HG03520 (cell line): ENCODE results near the gene ATG7.

Experiments
- ATAC-seq: cut with Tn5 transposase; IDR thresholded peaks from one replicate; pipeline ENCODE4 v1.9.1; 2021; ENCODE audit warnings: mild to moderate bottlenecking, moderate library complexity; ENCODE audit not compliant: unreplicated experiment

Gene ATG7, protein sequence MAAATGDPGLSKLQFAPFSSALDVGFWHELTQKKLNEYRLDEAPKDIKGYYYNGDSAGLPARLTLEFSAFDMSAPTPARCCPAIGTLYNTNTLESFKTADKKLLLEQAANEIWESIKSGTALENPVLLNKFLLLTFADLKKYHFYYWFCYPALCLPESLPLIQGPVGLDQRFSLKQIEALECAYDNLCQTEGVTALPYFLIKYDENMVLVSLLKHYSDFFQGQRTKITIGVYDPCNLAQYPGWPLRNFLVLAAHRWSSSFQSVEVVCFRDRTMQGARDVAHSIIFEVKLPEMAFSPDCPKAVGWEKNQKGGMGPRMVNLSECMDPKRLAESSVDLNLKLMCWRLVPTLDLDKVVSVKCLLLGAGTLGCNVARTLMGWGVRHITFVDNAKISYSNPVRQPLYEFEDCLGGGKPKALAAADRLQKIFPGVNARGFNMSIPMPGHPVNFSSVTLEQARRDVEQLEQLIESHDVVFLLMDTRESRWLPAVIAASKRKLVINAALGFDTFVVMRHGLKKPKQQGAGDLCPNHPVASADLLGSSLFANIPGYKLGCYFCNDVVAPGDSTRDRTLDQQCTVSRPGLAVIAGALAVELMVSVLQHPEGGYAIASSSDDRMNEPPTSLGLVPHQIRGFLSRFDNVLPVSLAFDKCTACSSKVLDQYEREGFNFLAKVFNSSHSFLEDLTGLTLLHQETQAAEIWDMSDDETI

DNA sequence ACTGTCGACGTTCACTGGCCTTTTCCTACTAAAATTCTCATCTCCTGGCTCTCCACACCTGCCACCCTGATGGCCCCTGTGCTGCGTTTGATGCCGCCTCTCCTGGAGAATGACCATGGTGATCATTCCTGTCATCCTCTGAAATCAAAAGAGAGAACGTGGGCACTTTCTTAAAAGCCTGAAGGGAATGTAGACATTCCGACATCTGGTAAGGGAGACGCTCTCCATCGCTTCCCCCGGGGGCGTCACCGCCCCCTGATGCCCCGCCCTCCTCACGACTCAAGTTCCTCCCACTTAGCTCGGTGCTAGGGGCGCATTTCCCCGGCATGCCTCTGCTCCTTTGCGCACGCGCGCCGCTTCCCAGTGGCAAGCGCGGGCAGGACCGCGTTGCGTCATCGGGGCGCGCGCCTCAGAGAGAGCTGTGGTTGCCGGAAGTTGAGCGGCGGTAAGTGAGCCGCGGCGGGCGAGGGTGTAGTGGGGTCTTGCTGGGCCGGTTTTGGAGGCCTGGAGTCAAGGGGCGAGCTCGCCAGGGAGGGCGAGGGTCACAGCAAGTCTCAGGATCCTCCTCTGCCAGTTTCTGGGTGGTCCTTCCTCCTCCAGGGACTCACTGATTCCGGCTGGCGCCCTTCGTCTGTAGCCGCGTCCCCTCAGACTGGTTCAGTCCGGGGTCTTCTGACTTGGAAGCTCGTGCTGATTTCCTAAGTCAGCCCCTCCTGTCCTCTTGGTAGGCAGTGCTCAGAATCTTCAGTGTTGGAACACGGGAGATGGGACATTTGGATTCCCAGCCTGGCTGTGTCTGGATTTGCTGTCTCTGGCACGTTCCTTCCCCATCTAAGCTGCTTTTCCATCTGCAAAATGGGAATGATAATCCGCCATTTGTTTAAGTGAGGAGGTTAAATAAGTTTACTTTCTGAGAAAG is at the start of gene ATG7:
ATG7 (plus strand) TSS at position 412 of the 919 bp plus-strand sequence. CDS start 26,299 bp downstream, outside the sequence.
- ATAC-seq, result peak; percentile 93

DNA sequence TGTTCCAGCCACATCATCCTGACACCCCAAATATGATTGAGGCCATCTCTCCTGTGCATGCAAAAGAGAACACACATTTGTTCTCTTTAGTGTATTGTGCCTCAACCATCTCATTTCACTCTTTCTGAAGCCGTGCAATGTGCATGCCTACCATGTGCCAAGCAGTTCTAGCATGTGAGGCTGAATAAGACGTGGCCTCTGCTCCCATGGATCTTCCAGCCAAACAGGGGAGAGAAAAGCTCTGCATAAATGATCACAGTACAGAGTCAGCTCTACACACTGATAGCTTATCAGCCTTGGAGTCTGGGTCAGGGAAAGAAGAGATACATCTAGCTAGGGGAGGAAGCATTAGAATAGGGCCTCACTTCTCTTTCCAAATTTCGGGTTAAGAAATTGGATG is 48.2 kb upstream of the ATG7 start:
- no peak for ATAC-seq

DNA sequence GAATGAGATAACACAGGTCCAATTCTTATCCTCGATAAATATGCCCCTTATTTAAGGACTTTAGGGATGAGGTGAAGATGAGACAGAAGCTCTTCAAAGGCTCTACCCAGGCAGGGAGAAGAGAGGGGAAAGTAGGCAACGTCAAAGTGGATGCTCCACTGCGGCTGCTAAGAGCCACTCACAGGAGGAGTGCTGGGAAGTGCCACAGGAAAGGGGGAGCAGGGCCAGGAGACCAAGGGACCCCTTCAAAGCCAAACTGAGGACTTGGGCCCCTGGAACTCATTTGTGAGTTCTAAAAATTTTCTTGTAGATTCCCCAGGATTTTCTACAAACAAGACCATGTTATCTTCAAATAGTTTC is 47.3 kb upstream of the ATG7 start:
- ATAC-seq, result no peak

DNA sequence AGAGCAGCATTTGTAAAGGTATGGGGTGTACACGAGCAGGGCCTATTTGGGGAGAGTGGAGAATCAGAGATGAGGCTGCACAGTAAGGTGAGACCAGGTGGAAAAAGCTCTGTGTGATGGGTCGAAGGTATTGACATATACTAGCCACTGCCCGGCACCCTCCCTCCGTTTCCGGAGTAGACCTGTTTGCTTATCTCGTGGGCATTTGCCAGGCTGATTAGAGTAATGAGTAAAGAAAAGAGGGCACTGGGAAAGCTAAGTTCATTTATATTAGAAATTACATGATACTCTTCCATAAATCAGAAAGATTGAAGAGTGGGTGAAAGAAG is 46.2 kb upstream of the ATG7 start:
- no peak for ATAC-seq

DNA sequence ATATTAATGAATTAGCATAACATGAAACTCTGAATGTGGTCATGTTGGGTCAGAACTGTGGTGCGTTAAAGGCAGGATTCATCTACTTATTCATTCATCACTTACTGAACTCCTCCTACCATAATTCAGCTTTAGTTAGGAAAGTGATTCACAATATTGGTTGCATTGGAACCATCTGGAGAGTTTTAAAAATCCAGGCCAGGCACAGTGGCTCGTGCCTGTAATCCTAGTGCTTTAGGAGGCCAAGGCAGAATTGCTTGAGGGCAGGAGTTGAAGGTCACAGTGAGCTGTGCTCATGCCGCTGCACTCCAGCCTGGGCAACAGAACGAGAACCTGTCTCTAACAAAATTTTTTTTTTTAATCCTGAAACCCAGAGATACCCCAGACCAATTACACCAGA is 44.2 kb upstream of the ATG7 start:
- ATAC-seq, result no peak

DNA sequence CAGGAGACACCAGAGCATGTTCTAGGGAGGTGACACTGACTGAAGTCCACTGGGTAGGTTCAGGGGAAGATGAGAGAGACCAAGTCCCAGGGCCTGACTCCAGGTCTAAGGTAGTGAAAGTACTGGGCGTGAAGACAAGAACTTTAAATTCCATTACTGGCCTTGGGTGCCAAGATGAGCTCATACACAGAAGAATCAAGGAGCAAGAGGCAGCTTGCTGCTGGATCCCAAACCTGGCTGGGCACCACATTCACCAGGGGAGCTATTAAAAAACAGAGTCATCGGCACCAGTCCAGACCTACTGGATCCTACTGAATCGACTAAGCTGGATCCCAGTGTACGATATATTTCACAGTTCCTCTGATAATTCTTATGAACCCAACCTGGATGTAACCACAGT is 42.1 kb upstream of the ATG7 start:
- ATAC-seq, result no peak

DNA sequence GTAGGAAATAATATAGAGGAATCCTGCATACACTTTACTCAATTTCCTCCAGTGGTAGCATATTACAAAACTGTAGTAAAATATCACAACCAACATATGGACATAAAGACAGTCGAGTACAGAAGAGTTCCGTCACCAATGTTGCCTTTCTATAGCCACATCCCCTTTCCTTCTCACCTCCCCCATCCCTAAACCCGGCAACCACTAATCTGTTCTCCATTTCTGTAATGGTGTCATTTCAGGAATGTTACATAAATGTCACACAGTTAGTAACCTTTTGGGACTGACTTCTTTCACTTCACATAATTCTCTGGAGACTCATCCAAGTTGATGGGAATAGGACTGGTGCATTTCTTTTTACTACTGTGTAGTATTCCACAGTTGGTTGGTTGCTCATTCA is 41.4 kb upstream of the ATG7 start:
- ATAC-seq, result no peak

DNA sequence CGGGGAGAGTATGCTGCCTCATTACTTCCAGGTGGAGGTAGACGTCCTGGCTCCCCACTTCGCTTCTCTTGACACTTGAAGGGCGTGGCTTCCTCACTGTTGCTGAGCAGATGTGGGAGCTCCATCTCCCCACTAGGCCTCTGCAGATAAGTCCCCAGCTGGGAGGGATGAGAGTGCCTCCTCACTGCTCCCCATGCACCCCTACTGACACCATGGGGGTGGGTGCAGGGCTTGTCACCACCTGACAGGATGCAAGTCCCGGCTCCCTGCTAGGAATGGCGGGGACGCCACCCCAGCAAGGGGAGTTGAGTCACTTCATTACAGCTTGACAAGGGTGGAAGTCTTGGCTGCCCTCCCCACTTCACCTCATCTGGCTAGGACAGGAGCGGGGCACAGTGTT is 36.8 kb upstream of the ATG7 start:
- no peak for ATAC-seq

DNA sequence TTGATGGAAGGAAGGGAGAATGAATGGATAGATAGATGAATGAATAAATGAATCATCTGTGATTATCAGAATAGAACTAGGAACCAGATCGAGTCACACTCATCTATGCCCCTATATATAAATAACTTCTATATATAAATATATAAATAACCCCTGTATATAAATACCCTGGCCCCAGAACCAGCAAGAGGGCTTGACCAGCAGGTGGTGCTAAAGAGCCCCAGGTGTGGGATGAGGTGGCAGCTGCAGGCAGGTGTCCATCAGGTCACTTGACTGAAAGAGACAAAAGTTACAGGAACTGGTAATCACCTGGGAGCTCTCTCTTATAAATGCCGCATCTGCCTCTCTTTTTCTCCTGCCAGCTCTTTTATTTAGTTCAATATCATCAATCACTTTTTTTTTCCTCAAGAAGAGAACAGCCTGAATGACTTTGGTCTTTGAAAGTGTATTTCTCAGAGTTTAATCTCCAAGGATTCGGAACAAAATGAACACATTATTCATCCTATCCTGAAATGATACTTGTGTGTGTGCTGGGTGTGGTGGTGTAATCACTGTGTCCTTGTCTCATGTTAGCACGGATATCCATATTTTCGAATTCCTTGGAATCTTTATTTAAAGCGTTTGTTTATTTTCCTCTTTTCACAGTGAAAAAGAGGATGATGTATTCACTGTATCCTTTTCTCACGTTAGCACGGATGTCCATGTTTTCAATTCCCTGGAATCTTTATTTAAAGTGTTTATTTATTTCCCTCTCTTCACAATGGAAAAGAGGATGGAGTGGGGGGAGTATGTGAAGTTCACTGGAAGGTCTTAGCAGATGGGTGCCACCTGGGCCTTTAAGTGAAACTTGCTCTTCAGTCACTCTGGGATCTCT is 35.4 kb upstream of the ATG7 start:
- no peak for ATAC-seq

DNA sequence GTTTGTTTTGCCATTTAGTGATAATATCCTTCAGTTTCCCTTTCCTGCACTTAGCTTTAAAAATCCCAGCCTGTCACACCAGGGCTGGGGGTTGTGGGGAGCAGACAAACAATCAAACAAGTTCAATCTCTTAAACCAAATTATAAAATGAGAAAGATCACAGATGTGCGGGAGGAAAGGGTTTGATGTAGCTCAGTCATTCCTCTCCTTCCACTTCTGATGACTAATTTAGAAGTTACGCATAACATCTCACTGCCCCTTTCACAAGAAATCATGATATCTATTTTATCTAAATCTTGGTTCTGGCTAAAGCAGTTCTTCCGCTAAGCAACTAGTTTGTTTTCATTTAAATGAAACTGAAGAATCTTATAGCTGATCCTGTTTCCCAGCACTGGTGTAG is 34.1 kb upstream of the ATG7 start:
- no peak for ATAC-seq

DNA sequence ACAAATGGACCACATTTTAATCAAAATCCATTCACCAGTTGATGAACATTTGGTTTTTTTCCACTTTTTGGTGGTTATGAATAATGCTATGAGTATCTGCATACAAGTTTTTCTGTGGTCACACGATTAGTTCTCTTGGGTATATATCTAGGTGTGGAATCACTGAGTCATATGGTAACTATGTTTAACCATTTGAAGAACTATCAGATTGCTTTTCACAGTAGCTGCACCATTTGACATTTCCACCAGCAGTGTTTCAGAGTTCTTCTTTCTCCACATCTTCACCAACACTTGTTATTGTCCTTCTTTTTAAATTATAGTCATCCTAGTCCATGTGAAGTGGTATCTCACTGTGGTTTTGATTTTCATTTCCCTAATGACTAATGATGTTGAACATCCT is 33.3 kb upstream of the ATG7 start:
- no peak for ATAC-seq

DNA sequence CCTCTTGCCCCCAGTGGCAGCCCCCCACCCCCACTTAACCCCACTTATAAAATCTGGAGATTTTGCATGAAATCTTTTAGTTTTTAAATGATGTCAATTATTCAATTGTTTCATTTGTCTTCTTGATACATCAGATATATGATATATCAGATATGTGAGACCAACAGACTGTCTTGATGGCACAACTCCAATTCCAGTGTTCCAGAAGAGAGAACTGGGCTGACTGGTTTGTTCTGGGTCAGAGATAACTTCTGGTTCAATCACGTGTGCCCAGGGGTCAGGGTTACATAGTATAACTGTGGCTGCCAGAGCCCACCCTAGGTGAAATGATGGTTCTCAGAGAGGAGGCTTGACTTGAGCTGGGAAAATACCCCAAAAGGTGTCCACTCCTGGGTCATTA is 32.4 kb upstream of the ATG7 start:
- ATAC-seq, result no peak

DNA sequence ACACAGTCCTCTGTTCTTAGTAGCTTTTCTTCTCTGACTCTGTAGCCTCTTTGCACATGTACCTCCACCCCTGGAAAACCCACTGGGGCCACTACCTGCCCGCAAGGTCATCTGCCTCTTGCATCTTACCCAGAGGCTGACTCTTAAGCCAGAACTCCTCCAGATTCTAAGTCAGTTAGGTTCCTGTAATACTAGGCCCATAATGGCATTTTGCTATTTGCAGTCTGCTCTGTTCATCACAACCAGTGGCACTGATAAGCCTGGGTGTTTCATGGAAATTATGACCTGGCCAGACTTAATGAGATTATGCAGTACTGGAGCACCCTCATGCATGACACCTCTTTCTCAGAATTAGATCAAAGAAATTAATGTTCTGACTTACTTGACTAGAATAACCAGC is 31.7 kb upstream of the ATG7 start:
- ATAC-seq, result no peak

DNA sequence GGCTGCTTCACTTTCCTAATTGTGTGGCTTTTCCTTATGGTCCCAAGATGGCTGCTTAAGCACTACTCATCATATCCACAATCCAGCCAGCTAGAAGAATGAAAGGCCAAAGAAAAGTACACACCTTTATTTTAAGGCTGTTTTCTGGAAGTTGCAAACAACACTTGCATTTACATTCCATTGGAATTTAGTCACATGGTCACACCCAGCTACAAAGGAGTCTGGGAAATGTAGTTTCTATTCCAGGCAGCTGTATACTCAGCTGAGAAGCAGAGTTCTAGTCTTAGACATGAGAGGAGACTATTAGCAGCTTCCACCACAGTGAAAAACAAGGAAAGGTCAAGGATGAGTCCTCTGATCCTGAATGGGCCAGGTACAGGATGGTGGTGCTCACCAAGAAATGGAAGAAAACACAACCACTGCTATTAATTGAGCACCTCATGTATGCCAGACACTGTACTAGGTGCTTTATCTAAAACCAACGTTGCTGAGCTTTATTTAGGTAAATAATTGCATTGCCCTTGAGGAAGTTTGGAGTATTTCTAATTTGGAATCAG is 28.0 kb upstream of the ATG7 start:
- ATAC-seq, result no peak

DNA sequence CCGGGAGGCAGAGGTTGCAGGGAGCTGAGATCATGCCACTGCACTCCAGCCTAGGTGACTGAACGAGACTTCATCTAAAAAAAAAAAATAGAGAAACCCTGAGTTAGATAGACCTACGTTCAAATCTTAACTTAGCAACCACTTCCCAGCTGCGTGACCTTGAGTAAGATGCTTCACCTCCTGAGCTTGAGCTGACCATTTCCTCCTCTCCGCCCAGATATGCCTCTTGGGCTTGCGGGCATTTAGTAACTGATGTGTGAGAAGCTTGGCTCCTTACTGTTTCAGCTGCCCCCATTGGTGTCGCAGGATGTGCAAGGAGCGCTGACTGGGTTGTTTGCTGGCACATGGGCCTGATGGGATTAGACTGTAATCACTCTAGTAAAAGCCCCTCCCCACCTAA is 26.9 kb upstream of the ATG7 start:
- no peak for ATAC-seq

DNA sequence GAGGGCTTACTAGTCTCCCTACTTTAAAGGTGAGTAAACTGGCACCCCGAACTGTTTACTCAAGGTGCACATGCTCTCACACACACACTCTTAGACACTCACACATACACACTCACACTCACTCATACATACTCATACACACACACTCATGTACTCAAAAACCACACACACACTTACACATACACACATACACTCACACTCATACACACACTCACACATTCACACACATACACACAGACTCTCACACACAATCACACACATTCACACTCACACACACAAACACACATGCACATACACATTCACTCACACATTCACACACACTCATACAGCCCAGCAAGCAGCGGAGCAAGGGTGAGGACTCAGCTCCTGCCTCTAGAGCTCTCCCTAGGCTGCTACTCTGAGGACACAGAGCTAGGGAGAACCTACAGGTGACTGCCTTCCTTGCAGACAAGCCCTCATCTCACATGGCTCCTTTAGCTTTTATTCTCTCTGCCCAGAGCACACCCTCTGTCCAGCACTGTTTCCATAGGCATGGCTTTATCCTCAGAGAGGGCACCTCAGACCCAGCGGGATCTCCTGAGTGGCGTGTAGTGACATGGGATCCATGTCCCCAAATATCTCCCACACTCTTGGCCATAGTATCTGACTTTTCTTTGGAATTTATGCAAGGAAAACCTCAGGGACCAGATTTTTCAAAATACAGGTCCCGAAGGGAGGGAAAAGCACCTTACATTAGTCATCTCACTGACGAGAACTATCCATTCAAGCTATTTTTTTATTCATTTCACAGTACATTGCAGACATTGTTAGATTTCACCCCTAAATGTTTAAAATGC is 26.2 kb upstream of the ATG7 start:
- no peak for ATAC-seq

DNA sequence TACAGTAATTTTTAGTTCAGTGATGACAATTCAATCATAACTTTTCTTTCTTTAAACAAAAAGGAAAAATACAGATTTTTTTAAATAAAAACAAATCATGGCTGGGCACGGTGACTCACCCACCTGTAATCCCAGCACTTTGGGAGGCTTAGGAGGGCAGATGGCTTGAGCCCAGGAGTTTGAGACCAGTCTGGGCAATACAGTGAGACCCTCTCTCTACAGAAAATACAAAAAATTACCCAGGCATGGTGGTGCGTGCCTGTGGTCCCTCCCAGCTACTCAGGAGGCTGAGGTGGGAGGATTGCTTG is 25.6 kb upstream of the ATG7 start:
- no peak for ATAC-seq

DNA sequence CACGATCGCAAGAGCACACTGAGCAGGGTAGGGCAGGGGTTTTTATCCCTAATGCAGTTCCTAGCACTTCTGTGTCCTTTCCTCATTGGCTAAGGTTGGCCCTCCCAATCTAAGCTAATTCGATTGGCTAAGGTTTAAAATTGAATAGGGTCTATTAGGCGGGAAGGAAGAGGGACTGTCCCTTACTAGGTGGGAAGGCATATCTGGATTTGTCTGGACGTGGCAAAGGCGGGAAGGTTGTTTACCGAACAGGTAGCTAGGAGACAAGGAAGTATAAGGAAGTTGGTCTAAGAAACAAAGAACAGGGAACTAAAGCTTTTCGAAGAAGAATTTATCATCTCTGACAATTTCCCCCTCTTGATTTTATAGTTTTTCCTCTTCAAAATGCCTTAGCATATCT is 24.8 kb upstream of the ATG7 start:
- no peak for ATAC-seq

DNA sequence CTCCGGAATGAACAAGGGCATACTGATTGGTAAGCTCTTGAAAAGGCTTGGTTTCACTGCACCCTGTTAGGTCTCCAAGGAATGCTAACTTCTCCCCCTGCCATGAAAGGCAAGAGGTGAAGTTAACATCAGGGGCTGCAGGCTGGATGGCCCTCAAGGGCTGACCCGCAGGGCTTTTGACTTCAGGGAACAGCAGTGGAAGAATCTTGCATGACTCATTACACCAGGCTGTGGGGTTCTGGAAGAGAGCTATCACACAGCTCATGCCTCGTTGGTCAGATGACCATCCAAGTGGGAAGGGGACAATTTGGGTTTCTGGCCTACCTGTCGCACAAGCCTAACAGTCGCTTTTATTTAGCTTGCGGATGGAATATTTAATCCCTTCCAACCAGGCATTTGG is 23.6 kb upstream of the ATG7 start:
- no peak for ATAC-seq
